Heart right ventricle (tissue), 16 donors: ENCODE measurements around the gene IGFN1. TPM values are rescaled to one million over a fixed set of nuclear protein-coding genes. Genes with fewer than 3 reads are reported as not detected.

Source experiments
- ATAC-seq, 8 donors: fragments of 200-7000 bp; cut with Tn5 transposase; one replicate each; pipeline ENCODE4 v1.9.1; 2020; ENCODE audit warnings: mild to moderate bottlenecking in 8 of 8, moderate library complexity in 8 of 8, moderate number of reproducible peaks in 1 of 8
- DNase-seq, 2 donors: peaks; one replicate each; pipeline ENCODE4 v3.0.0-alpha.2; 2020
- H3K27ac ChIP-seq, 10 donors: fragments of 200-600 bp; sonication (generic) in 2 of 10; one replicate each; pipeline versions ENCODE4 v1.5.0 to v1.8.0; 2020 to 2022; ENCODE audit warnings: mild to moderate bottlenecking in 3 of 10
- H3K27me3 ChIP-seq, 7 donors: fragments of 200-600 bp; one replicate each; pipeline ENCODE4 v1.8.0; 2021 to 2022; ENCODE audit warnings: mild to moderate bottlenecking in 2 of 7
- H3K36me3 ChIP-seq, 9 donors: fragments of 200-600 bp; sonication (generic) in 1 of 9; one replicate each; pipeline versions ENCODE4 v1.5.0 to v1.8.0; 2020 to 2022; ENCODE audit warnings: mild to moderate bottlenecking in 2 of 9
- H3K4me1 ChIP-seq, 9 donors: fragments of 200-600 bp; sonication (generic) in 1 of 9; one replicate each; pipeline versions ENCODE4 v1.5.0 to v1.8.0; 2020 to 2022; ENCODE audit warnings: mild to moderate bottlenecking in 4 of 9
- H3K4me3 ChIP-seq, 10 donors: fragments of 200-600 bp; sonication (generic) in 2 of 10; one replicate each; pipeline versions ENCODE4 v1.5.0 to v1.8.0; 2020 to 2022; ENCODE audit warnings: mild to moderate bottlenecking in 7 of 10, moderate library complexity in 2 of 10
- H3K9me3 ChIP-seq, 11 donors: fragments of 200-600 bp in 10 of 11; sonication (generic) in 2 of 11; one replicate each; pipeline versions ENCODE4 v1.5.0 to v1.8.0; 2013 to 2022; ENCODE audit warnings: mild to moderate bottlenecking in 2 of 11, control low read depth in 1 of 11, moderate library complexity in 1 of 11
- CTCF ChIP-seq, 9 donors: fragments of 200-600 bp; sonication (generic) in 2 of 9; IDR thresholded peaks; one replicate each; pipeline versions ENCODE4 v1.5.0 to v1.8.0; 2021 to 2022; ENCODE audit warnings: antibody characterized with exemption in 9 of 9, mild to moderate bottlenecking in 5 of 9, moderate library complexity in 1 of 9
- WGBS, 2 donors: extraction: QIAGEN DNeasy Blood & Tissue Kit; methylation state at CpG; one replicate each; pipeline ENCODE4 v1.1.7; 2013; ENCODE audit warnings: inconsistent platforms in 1 of 2; 5-methylcytosine and 5-hydroxymethylcytosine counted together
- intact Hi-C, 10 donors: fragments of 100-400 bp; cut with DNase I; formaldehyde crosslinking; loops; one replicate each; pipeline versions ENCODE4 v1.11.1 to v1.14.2; 2022
- polyA plus RNA-seq, 2 donors: library from polyadenylated mRNA; stranded (reverse); fragments of 200-250 nt; gene quantifications; one replicate each; pipeline ENCODE4 v1.2.3, GENCODE V29; 2013
- total RNA-seq, 10 donors: library from RNA; stranded (reverse); fragmentation: NEBNext Ultra II Directional in 3 of 10; extraction: Animal tissue kit (Norgen Biotek cat#: 25700) in 3 of 10; gene quantifications; one replicate each; pipeline versions ENCODE4 v1.2.1 to v1.2.4, GENCODE V29; 2021 to 2023
- donor health status: Arrhythmogenic right ventricular cardiomyopathy.
- donor health status: ischemic (EF 13 %, LVEDD 7.1; RV severe dilation, severe dysfunction).
- donor health status: healthy with polysubstance abuse.
- donor health status: DM: no; HTN: yes; CAD: no.
- donor health status: DM: no; HTN: no; CAD: no.
- donor health status: ischemic (EF 25% LVEDD 6.9; RV normal size, moderate dysfunction).
- donor health status: ischemic (EF 25% LVEDD 5.7; RV mildly dilated, moderate dysfunction).
- donor health status: healthy.
- donor health status: DM: yes; HTN: yes; CAD: no.
- donor health status: Ischemic cardiomyopathy.
- donor health status: ischemic (EF 35%, LVEDD 5.7; RV mildly dilated, moderate dysfunction).
- donor health status: nonischemic (EF 11% LVEDD 7.7; RV severe dilation, severe dysfunction).
- donor health status: DM: yes; HTN: yes; CAD: no.
- donor health status: PGD.
- donor health status: ischemic (EF 29% LVEDD 5.4; RV normal size, mild dysfunction).
- donor health status: nonischemic (EF 23%, LVEDD 6.1; RV moderate dilation, normal function).

Gene IGFN1
- total and polyA plus RNA-seq, 12 donors: 0.01 to 0.07 (median 0.02) TPM; not detected in 7

DNA sequence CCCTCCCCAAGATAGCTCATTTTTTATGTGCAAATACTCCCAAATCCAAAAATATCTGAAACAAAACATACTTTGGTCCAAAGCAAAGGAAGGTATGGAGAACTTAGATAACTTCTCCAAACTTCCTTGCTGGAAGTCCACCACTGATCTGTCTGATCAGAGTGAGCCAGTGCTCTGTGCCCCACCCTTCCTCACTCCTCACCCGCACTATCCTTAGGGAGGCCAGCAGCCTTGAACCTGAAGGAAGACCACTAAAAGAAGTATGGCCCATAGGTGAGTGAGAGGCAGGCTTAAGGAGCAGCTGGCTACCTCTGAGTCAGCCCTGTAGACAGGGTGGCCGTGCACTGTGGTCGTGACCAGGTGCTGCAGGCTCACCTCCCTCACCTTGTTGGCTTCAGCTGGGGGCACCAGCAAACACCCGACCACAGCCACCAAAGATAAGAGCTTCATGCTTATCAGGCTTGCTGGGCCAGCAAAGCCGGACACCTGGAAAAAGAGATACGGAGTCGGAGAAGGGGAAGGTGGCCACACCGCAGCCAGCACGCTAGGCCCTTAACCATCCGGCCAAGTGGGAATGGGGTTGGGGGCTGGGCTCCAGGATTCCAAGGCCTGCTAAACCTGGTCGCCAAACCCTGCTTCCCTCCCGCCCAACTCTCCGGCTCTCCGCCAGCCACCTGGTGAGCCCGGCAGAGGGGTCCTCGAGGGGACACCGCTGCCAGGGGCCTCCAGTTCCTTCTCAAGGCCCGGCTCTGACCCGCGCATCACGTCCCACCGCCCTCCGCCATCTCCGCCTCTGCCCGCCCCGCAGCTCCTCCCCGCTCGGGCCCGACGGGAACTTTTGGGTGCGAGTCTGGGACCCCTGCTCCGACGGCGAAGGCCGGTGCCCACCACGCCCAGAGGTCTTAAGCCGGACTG lies 36.9 kb upstream of the IGFN1 start:
- 3% methylated on average over 37 of the region's 37 CpGs for WGBS, 2 donors
- Histone ChIP-seq H3K9me3 (no peaks in the 10 kb centered on the region), H3K27ac (peak overlapping the region; percentile 29 to 77 (median 64)), H3K27me3 (no peaks in the 10 kb centered on the region), H3K4me3 (peak overlapping the region; percentile 61 to 98 (median 88)), H3K36me3 (peaks cover 0 to 35% (median 7%) of the 10 kb centered on the region in 9 donors), H3K4me1 (peaks cover 3 to 18% (median 14%) of the 10 kb centered on the region in 9 donors)
- intact Hi-C loops: loop anchor here in 1 of 10 donors (1.0 kb wide), 1 partner anchor 17 kb away; no protein-coding TSS in a partner anchor
- ATAC-seq (peak; percentile 80 to 88 (median 84)), DNase-seq (no peak)
- TF ChIP-seq CTCF (IDR thresholded peaks at IDR 0.05): no peak

- ATAC-seq (peak; percentile 95 to 99 (median 98)), DNase-seq (peak; percentile 98)
- H3K27me3 ChIP-seq: peaks cover 0 to 1% (median 0%) of the 10 kb centered on the region in 7 donors
- intact Hi-C loops: loop anchor here in 1 of 10 donors (1.0 kb wide), 1 partner anchor 16 kb away; no protein-coding TSS in a partner anchor
- H3K9me3 ChIP-seq: no peaks in the 10 kb centered on the region
- H3K36me3 ChIP-seq: peaks cover 0 to 27% (median 7%) of the 10 kb centered on the region in 9 donors
- peaks cover 3 to 18% (median 14%) of the 10 kb centered on the region in 9 donors for H3K4me1 ChIP-seq
- no peak for TF ChIP-seq CTCF (IDR thresholded peaks at IDR 0.05)
- WGBS, 2 donors: 7 to 9% methylated on average over 31 of the region's 31 CpGs
- H3K27ac ChIP-seq: peak within 1 kb of the TSS; percentile 29 to 77 (median 64)
- H3K4me3 ChIP-seq: peak within 1 kb of the TSS; percentile 61 to 98 (median 88)
Measured at GRCh38 chr1:201154389-201155165, 36.0 kb upstream of the IGFN1 start, which contains the start of gene TMEM9. Gene TMEM9, minus strand, starts transcription at chr1:201154474. Its CDS starts 551 bp downstream, at chr1:201153923.

GRCh38 chr1:201155354-201155753 lies 35.3 kb upstream of the IGFN1 start:
- WGBS, 2 donors: 88% methylated on average over 2 of the region's 2 CpGs
- peaks cover 0 to 9% (median 0%) of the 10 kb centered on the region in 7 donors for H3K27me3 ChIP-seq
- ATAC-seq (no peak), DNase-seq (no peak)
- no peak overlapping the region for H3K27ac ChIP-seq
- H3K4me1 ChIP-seq: peaks cover 3 to 18% (median 14%) of the 10 kb centered on the region in 9 donors
- no peaks in the 10 kb centered on the region for H3K9me3 ChIP-seq
- H3K36me3 ChIP-seq: peaks cover 0 to 19% (median 7%) of the 10 kb centered on the region in 9 donors
- TF ChIP-seq CTCF (IDR thresholded peaks at IDR 0.05): no peak
- H3K4me3 ChIP-seq: peak overlapping the region in 1 of 10 donors; percentile 96
- intact Hi-C loops: no loop called here

DNA sequence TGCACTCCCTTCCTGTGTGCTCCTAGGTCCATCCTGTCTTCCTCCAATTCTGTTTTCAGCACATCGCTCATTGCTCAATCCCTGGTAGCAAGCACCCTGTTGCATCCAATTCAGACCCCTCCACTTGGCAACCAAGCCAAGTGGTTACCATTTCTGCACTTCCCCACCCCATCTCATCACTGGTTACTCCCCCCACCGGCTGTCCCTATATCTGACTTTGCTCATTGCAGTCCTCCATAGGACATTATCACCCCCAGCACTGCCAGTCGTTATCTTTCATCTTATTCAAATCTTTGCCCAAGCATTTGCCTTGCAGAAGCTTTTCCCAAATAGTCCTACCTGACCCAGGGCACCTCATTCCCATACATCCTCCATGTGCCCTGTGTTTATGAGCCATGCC lies 34.3 kb upstream of the IGFN1 start:
- no peak overlapping the region for H3K27ac ChIP-seq
- peaks cover 0 to 9% (median under 1%) of the 10 kb centered on the region in 9 donors for H3K36me3 ChIP-seq
- H3K4me3 ChIP-seq: no peak overlapping the region
- ATAC-seq: no peak
- DNase-seq: no peak
- H3K27me3 ChIP-seq: peaks cover 0 to 11% (median 0%) of the 10 kb centered on the region in 7 donors
- no peak for TF ChIP-seq CTCF (IDR thresholded peaks at IDR 0.05)
- H3K4me1 ChIP-seq: peaks cover 3 to 18% (median 14%) of the 10 kb centered on the region in 9 donors
- H3K9me3 ChIP-seq: no peaks in the 10 kb centered on the region
- intact Hi-C loops: no loop called here
- 81 to 88% methylated on average over 3 of the region's 3 CpGs for WGBS, 2 donors
